ENCODE data around the gene S100A5.
A peak's percentile ranks its signal among the peaks of the same experiment; 100 is the strongest.
"Not testable (repeated sequence)": the region's sequence is repeated elsewhere in the genome, so short reads cannot be mapped to it uniquely, and the experiment has no call there.

The S100A5 gene

DNA sequence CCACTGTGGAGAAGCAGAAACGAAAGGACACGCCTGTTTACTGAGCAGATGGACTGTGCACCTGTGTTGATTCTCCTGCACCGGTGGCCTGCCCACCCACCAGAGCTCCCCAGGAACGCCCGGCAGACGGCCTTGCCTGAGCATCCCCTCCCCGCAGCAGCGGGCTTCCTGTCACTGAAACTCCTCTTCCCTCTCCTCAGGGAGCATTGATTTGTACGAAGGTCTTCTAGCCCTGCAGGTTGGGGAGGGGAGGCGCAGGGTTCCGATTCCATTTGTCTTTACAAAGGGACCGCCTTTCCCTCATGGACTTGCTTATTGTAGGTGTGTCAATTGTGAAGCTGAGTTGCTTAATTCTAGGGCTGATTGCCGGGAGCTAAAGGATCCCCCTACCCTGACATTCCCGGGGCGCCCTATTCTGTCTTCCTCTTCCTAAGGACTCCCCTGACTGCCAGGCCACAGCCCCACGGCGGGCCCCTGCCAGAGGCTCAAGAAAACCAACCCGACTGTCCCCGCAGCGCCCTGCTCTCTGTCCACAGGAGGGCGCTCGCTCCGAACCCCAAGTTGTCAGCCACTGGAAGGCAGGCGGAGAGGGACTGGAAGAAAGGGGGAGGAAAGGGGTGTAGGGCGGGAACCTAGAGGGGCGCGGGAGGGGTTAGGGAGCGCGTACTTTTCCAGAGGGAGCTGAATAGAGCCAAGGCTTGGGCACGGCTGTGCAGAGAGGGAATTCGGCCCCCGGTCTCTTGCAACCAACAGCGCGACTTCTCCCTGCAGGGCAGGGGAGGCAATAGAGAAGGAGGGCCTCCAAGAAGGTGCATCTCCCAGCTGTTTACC is 7.8 kb downstream of the S100A5 start:
- DNase-seq = peak; percentile 87

DNA sequence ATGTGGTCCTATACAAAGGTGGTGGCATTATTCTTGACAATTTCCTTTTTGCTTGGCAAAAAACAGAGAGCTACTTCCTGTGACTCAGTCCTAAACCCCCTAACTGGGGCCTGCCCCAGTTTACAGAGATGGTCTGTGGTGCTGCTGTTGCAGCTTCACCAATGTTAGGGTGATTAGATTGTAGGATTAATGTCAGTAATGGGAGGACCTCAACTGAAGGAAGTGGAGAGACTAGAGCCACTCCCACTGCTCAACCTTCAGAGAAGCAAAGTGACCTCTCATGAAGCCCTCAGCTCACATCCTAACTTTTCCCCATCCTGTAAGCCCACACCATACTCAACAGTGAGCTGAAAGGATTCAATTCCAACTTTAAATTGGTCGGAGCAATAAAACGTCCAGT is 8.6 kb downstream of the S100A5 start:
- DNase-seq = peak; percentile 88

DNA sequence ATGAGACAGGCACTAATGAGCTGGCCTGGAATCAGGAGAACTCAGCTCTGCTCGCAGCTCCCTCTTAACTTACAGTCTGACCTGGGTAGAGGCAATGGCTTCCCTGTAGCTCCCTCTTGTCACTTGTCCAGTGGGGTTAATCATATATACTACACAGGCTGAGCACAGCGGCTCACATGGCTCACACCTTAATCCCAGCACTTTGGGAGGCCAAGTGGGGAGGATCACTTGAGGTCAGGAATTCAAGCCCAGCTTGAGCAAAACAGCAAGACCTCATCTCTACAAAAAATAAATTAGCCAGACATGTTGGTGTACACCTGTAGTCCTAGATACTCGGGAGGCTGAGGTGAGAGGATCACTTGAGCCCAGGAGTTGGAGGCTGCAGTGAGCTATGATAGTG is 9.1 kb downstream of the S100A5 start:
- DNase-seq = no peak

DNA sequence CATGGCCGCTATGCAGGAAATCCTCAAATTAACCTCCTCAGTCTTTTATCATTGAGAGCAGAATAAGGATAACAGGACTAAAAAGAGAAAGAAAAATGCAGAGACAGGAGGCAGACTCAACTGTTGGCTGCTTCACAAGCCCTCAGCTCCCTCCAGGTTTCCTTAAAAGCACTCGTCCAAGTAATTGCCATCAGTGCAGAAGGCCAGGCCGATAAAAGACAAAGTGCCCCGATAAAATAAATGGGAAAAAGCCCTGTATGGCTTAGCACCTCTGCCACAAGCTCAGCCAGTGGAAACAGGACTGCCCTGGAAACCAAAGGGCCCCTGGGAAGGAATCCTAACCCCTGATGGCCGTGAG is 13.1 kb downstream of the S100A5 start:
- DNase-seq = no peak

DNA sequence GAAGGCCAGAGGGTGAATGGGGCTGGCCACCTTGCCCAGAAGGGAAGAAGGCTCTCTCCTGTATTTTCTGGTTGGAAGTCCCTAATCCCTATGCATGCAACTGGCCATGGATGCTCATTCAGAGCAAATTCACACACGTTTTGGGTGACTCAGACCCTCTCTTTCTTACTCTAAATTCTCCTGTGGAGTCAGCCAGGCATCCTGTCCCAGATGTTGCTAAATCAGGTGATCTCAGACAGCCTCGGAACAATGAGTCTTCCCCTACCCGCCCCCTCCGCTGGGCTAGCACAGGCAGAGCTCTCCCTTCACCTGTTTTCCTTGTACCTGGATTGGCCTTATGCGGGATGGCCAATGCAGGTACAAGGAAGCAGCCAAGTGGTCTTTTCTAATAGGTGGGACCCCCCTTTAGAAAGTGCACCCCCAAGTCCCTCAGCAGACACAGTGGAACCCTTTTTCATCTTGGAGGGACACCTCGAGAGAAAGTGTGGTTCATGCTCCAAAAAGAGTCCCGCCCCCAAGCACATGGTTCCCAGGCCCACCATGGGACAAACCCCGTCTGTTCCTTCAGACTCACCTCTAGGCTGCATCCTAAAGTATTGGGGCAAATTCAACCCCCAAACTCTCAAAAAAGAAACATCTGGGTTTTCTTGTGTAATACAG is 13.6 kb downstream of the S100A5 start:
- DNase-seq = no peak

DNA sequence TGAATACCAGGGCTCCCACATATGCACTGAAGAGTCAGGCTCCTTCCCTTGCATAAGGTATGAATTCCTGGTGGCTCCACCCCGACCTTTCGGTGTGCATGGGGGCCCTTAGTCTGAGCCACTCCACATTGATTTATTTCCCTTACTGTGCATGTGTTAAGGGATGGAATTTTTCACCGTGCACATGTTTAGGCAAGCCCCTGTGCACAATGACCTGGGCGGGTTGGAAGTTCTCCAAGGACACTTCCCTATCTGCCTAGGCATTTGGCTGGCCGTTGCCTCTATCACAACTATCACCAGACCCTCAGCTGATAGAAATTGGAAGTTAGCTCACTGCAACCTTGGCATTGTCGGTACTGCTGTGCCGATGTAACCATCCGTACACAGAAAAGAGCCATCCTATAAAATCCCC is 14.6 kb downstream of the S100A5 start:
- no peak for DNase-seq

DNA sequence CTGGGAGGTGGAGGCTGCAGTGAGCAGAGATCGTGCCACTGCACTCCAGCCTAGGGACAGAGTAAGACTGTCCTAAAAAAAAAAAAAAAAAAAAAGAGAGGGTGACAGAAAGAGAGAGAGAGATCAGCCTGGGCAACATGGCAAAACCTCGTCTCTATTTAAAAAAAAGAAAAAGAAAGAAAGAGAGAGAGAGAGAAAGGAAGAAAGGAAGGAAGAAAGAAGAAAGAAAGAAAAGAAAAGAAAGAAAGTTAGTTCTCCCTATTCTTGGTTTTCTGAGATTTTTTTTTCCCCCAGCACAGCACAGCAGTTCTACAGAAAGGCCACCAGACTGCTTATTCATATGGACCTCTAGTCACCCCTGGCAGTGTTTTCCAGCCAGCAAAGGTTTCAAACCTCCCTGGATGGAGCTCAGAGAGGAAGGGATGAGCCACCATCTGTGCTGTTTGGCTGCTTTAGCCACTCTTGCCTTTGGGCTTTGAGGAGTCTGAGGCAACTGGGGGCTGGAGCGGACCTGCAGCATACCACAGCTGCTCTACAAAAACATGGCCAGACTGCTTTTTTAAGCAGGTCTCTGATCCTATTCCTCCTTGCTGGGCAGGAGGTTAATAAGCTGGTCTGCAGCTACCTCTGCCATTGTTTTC is 15.5 kb downstream of the S100A5 start:
- DNase-seq = no peak

DNA sequence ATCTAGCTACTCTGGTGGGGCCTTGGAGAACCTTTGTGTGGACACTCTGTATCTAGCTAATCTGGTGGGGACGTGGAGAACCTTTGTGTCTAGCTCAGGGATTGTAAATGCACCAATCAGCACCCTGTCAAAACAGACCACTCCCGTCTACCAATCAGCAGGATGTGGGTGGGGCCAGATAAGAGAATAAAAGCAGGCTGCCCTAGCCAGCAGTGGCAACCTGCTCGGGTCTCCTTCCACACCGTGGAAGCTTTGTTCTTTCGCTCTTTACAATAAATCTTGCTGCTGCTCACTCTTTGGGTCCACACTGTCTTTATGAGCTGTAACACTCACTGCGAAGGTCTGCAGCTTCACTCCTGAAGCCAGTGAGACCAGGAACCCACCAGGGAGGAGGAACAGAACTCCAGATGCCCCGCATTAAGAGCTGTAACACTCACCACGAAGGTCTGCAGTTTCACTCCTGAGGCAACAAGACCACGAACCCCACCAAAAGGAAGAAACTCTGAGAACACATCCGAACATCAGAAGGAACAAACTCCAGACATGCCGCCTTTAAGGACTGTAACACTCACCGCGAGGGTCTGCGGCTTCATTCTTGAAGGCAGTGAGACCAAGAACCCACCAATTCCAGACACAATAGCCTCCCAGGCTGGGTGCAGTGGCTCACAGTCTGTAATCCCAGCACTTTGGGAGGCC is 18.2 kb downstream of the S100A5 start:
- not testable (repeated sequence) for DNase-seq

DNA sequence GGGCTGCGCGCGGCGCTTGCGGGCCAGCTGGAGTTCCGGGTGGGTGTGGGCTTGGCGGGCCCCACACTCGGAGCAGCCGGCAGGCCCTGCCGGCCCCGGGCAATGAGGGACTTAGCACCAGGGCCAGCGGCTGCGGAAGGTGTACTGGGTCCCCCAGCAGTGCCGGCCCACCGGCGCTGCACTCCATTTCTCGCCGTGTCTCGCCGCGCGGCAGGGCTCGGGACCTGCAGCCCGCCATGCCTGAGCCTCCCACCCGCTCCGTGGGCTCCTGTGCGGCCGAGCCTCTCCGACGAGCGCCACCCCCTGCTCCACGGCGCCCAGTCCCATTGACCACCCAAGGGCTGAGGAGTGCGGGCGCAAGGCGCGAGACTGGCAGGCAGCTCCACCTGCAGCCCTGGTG is 18.9 kb downstream of the S100A5 start:
- not testable (repeated sequence) for DNase-seq

DNA sequence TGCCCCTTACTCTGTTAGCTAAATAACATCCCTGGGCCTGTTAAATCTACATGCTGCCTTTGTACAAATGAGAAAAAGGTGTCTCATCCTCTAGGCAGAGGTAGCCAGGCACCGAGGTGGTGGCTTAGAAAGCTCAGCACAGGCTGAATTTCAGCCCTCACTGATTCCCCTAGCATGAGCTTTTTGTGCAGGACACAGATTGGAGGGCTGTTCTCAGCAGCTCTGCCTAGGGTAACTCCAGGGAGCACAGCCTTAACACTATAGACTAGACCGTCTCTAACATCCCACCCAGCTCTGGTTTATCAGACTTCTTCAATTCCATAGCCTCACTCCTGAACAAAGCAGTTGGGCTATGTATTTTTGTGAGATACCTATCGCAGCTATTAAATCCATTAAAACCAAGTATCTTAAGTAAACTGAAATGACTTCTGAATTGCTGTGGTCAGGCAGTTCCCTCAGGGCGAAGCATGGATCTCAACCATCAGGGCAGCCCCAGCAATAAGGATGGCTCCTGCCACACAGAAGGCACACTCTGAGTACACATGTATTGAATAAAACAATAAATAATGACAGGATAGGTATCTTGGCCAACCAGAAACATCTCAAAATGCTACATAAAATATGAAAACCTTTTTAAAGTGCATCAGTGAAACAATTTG is 19.8 kb downstream of the S100A5 start:
- DNase-seq = no peak

DNA sequence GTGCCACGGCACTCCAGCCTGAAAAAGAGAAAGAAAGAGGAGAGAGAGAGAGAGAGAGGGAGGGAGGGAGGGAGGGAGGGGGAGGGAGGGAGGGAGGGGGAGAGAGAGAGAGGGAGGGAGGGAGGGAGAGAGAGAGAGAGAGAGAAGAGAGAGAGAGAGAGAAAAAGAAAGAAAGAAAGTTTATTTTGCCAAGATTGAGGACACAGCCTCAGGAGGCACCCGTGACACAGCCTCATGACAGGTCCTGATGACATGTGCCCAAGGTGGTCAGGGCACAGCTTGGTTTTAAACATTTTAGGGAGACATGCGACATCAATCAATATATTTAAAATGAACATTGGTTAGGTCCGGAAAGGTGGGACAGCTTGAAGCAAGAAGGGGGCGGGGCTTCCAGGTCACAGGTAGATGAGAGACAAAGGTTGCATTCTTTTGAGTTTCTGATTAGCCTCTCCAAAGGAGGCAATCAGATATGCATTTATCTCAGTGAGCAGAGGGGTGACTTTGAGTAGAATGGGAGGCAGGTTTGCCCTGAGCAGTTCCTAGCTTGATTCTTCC is 20.5 kb downstream of the S100A5 start:
- DNase-seq = not testable (repeated sequence)

DNA sequence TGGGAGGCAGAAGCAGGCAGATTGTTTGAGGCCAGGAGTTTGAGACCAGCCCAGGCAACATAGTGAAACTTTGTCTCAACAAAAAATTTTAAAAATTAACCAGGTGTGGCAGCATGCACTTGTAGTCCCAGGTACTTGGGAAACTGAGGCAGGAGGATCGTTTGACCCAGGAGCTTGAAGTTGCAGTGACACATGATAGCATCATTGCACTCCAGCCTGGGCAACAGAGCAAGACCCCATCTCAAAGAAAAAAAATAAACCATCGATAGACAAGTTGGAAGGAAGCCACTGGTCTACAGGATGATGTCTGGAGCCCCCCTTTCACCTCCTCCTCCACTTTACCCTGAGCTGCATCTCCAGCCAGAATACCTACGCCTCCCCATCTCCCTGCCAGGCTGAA is 21.5 kb downstream of the S100A5 start:
- no peak for DNase-seq

DNA sequence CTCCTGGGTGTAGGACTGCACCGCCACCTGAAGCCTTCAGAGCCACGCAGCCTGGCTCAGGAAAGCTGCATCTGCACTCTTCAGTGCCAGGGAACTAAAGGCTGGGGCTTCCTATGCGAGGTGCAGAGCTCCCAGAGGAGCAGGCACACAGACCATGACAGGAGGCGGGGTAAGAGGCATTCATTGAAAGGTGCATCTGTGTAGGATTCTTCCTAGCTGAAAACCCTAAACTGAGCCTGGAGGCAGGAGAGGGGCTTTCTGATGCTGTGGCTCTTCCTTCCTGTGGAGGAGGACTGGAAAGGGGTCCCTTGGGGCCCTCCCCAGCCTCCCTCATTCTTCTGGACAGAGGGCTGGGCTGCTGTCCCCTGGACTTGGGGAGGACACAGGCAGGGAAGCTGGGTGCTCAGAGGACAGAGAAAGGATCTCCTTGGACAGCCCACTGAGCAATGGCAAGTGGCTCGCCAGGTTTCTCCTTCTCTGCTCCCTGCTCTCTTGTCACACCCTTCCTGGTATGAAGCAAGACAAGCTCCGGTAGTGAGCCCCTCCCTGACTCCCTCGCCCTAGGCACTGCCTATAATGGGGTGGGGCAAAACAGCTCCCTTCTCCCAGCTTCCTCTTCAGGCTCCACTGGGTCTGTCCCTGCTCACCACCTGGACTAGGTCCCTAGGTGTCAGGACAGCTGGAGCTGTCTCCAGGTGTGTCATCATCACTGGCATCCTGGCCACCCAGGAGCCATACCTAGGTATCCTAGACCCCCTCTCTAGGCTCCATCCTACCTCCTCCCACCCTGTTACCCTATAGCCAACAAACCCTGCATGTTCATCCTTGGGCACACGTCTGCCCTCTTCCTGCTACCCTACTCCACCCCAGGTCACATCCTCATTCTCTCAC is 25.0 kb downstream of the S100A5 start:
- DNase-seq = no peak

DNA sequence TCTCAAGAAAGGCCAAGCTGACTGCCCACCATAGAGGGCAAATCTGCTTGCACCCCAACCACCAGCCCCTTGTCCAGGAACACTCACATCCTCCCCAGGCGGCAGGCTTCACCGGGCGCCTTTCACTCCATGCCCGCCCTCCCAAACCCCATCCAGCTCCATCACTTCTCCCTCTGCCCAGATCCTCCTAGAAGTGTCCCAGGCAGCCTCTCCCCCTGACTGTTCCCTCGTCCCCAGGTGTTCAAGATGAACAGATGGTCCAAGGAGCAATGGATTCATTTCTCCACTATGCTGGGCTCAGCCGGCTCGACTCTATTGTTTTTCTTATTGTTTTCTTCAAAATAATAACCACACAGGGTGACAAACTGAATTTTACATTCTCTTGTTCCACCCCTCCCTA is 27.1 kb downstream of the S100A5 start:
- DNase-seq = no peak

DNA sequence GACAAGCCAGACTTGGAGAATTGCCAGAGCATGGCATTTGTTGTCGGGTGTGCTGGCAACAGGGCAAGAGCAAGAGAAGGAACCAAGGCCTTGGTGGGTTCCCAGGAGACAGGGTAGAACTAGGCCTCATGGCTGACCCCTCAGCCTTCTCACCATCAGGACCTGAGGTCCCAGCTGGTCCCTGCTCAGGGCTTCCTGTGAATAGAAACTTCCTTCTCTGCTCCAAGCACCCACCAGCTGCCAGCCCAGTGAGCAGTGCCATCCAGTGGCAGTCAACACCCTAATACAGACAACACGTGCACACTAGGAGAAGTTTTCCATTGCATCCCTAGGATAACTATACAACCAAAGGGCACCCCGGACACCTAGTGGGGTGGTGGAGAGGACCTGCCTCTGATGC is 27.7 kb downstream of the S100A5 start:
- no peak for DNase-seq

DNA sequence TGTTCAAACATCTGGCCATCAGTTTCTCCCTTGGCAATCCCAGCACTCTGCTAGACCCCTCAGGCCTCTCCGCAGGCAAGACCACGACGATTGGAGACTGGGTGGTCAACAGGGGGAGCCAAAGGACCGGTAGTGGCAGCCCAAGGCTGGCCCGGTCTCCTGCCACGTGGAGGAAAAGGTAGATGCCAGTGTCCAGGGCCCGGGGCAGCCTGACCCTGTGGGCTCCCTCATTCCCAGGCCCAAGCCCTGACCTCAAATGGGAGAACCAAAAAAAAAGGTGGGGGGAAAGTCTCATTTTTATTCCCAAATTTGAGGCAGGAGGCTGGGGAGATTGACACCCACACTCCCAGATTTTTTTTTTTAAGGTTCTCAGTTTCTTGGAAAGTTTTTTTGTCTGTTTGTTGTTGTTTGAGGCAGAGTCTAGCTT is 29.7 kb downstream of the S100A5 start:
- DNase-seq = peak; percentile 89

DNA sequence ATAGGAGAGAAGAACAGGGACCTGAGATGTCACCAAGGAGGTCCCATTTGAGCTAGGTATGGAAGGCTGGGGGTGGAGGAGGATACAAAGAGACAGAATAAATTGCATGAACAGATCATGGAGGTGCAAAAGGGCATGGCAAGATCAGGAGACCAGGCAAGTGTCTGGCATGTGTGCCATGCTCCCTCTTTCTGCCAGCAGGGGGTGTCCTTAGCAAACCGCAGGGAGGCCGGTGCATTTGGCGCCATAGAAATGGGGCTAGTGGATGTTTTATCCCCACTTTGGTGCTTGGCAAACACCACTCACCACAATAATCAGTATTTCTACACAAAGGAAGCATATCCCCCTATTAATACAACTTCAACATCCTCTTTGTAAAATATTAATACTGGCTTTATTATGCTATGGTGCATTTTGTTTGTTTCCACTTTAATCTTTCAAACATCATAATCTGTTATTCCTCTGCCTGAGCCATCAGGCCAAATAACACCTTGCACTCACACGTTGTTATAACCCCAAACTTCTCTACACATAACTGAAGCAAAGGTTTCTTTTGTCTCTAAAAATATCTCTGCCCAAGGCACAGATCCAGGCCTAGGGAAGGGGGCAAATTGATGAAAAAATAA is 30.9 kb downstream of the S100A5 start:
- peak; percentile 81 for DNase-seq

DNA sequence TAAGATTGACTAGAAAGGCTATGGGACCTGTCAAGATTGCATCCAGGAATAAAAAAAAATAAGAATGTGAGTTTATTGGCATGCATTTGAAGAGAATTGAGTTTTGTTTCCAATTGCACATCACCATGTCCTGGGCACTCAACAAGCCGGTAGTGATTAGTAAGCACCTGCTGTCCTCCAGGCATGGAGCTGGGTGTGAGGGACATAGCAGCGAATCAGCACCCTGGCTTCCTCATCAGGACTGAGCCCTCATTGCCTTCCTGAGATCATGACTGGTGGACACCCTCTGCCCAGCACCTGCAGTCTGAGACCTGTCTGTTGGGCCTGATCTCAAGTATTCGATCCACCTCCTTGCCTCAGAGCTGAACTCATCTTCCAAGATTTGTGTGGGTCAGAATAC is 31.7 kb downstream of the S100A5 start:
- no peak for DNase-seq

DNA sequence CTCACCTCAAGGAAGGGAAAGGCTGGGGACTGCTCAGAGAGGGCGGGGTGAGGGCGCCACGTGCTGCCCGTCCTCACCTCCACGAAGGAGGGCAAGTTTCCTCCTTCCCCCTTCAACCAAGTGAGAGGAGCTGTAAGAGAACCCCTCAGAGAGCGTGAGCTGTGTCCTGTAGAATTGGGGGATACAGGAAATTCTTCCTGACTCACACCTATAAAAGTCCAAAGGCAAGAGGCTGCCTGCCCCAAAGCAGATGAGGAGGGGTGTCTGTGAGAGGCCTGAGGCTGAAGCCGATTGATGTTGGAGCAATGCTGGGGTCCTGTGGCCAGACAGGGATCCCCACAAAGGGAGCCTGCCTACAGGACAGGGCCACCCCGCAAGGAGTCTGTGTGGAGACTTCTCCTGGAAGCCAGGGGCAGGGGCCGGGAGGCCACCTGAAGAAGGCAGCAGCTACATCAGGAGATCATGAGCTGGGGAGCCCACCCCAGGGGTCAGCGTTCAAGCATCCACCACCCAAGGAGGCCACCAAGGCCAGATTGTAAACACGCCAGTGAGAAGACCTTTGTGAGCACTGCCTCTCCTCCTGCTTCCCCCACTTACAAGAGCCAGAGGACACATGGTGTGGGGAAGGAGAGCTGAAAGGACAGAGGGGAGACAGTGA is 32.7 kb downstream of the S100A5 start:
- DNase-seq = no peak

DNA sequence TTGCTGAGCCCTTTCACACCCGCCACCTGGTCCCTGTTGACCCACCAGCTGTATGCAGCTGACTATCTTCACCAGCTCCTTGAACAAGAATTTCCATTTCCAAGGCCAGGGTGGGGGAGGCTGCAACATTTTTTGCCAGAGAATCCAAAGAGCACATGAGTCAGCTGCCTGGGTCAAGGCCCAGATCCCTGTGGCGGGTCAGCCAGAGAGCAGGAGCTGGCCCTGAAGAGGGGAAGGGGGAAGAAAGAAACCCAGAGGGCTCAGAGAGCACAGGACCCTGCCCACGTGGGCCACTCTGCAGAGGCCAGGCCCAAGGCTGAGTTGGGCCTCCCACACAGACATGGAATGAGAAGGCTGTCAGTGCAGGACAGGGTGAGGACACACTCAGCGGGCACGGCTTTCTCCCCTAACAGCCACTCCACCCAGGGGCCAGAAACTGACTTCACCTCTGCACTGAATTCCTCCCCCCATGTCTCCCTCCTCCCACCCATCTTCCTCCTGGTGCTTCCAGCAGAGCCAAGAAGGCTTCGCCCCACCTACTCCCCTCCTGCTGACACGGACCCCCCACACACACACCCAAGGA is 33.8 kb downstream of the S100A5 start:
- no peak for DNase-seq
